ENCODE data around the gene UQCRC2. TPM values are rescaled to one million over a fixed set of nuclear protein-coding genes. Genes with fewer than 3 reads are reported as not detected.

Gene UQCRC2
- total RNA-seq, 4 donors from 2014 or later, result 95.1 to 110 (median 110) TPM

- no peak for DNase-seq (ENCODE audit: low spot score in 2 of 2)
- no peak overlapping the region for H3K27ac ChIP-seq
- peaks cover 11 to 98% (median 42%) of the 10 kb centered on the region in 3 donors for H3K36me3 ChIP-seq
- no peaks in the 10 kb centered on the region for H3K9me3 ChIP-seq
- 89 to 97% methylated on average over 3 of the region's 3 CpGs for WGBS, 2 donors
- no peak overlapping the region for H3K4me3 ChIP-seq
- no peaks in the 10 kb centered on the region for H3K27me3 ChIP-seq
- TF ChIP-seq EP300 (IDR thresholded peaks at IDR 0.05), result no peak
- TF ChIP-seq POLR2A (IDR thresholded peaks at IDR 0.05), result no peak
- no peak for TF ChIP-seq CTCF (IDR thresholded peaks at IDR 0.05)
- H3K4me1 ChIP-seq, result no peaks in the 10 kb centered on the region
These were observed 10.7 kb downstream of the UQCRC2 start for GRCh38 chr16:21963887-21964286.

GRCh38 chr16:21964353-21964752, 11.2 kb downstream of the UQCRC2 start:
- WGBS, 2 donors, result 81 to 91% methylated on average over 6 of the region's 6 CpGs
- TF ChIP-seq EP300 (IDR thresholded peaks at IDR 0.05), result no peak
- no peak for TF ChIP-seq CTCF (IDR thresholded peaks at IDR 0.05)
- no peak for TF ChIP-seq POLR2A (IDR thresholded peaks at IDR 0.05)
- no peak for DNase-seq (ENCODE audit: low spot score in 2 of 2)
- H3K27me3 ChIP-seq, result no peaks in the 10 kb centered on the region
- no peaks in the 10 kb centered on the region for H3K9me3 ChIP-seq
- no peak overlapping the region for H3K4me3 ChIP-seq
- H3K4me1 ChIP-seq, result no peaks in the 10 kb centered on the region
- peaks cover 6 to 98% (median 44%) of the 10 kb centered on the region in 3 donors for H3K36me3 ChIP-seq
- no peak overlapping the region for H3K27ac ChIP-seq

GRCh38 chr16:21971856-21972255, 18.7 kb downstream of the UQCRC2 start:
- TF ChIP-seq POLR2A (IDR thresholded peaks at IDR 0.05) (no peak), EP300 (IDR thresholded peaks at IDR 0.05) (no peak), CTCF (IDR thresholded peaks at IDR 0.05) (no peak)

GRCh38 chr16:21973945-21974344, 20.8 kb downstream of the UQCRC2 start:
- peaks cover 3 to 100% (median 36%) of the 10 kb centered on the region in 3 donors for H3K36me3 ChIP-seq
- H3K4me1 ChIP-seq, result no peaks in the 10 kb centered on the region
- H3K4me3 ChIP-seq, result no peak overlapping the region
- H3K27me3 ChIP-seq, result no peaks in the 10 kb centered on the region
- no peaks in the 10 kb centered on the region for H3K9me3 ChIP-seq
- 97% methylated on average over 2 of the region's 2 CpGs for WGBS, 2 donors
- no peak for DNase-seq (ENCODE audit: low spot score in 2 of 2)
- TF ChIP-seq CTCF (IDR thresholded peaks at IDR 0.05), result no peak
- no peak for TF ChIP-seq POLR2A (IDR thresholded peaks at IDR 0.05)
- TF ChIP-seq EP300 (IDR thresholded peaks at IDR 0.05), result no peak
- no peak overlapping the region for H3K27ac ChIP-seq

More at GRCh38 chr16:21971856-21972255, 18.7 kb downstream of the UQCRC2 start:
- Histone ChIP-seq H3K9me3 (no peaks in the 10 kb centered on the region), H3K27me3 (no peaks in the 10 kb centered on the region), H3K27ac (no peak overlapping the region), H3K36me3 (peaks cover 7 to 100% (median 52%) of the 10 kb centered on the region in 3 donors), H3K4me3 (no peak overlapping the region), H3K4me1 (no peaks in the 10 kb centered on the region)
- DNase-seq (ENCODE audit: low spot score in 2 of 2), result no peak
- WGBS, 2 donors, result 91 to 92% methylated on average over 4 of the region's 4 CpGs

- Histone ChIP-seq H3K9me3 (no peaks in the 10 kb centered on the region), H3K36me3 (peaks cover 0 to 100% (median 32%) of the 10 kb centered on the region in 3 donors), H3K4me1 (peaks cover 0 to under 1% (median 0%) of the 10 kb centered on the region in 4 donors), H3K4me3 (no peak overlapping the region), H3K27me3 (no peaks in the 10 kb centered on the region), H3K27ac (no peak overlapping the region)
- 89 to 93% methylated on average over 4 of the region's 4 CpGs for WGBS, 2 donors
- DNase-seq (ENCODE audit: low spot score in 2 of 2), result no peak
- no peak for TF ChIP-seq EP300 (IDR thresholded peaks at IDR 0.05)
- TF ChIP-seq POLR2A (IDR thresholded peaks at IDR 0.05), result no peak
- TF ChIP-seq CTCF (IDR thresholded peaks at IDR 0.05), result no peak
These were observed 26.9 kb downstream of the UQCRC2 start for GRCh38 chr16:21980032-21980431.
